Pancreas (tissue), 10 donors: ENCODE results near the gene COL21A1. TPM values are rescaled to one million over a fixed set of nuclear protein-coding genes. Genes with fewer than 3 reads are reported as not detected.

ENCODE experiments used
- ATAC-seq, 4 donors: fragments of 200-7000 bp; cut with Tn5 transposase; one replicate each; pipeline versions ENCODE4 v1.8.0 to v1.9.1; 2020; ENCODE audit warnings: mild to moderate bottlenecking in 4 of 4, moderate library complexity in 4 of 4
- DNase-seq, 6 donors: peaks; one replicate each; pipeline ENCODE4 v3.0.0-alpha.2; 2020
- FAIRE-seq: peaks from 2 replicates; lab custom pipeline; 2012; peaks lifted over from hg19 to GRCh38; lab: Jason Lieb, UNC
- H3K27ac ChIP-seq, 4 donors: fragments of 200-600 bp; sonication (generic); 1 replicate in 3 of 4; 2 replicates in 1 of 4; pipeline versions ENCODE4 v1.5.0 to v1.8.0; 2020
- H3K27me3 ChIP-seq, 4 donors: fragments of 200-600 bp; one replicate each; pipeline ENCODE4 v1.8.0; 2021
- H3K36me3 ChIP-seq, 3 donors: fragments of 200-600 bp; sonication (generic) in 1 of 3; one replicate each; pipeline versions ENCODE4 v1.5.0 to v1.8.0; 2020 to 2021
- H3K4me1 ChIP-seq, 3 donors: fragments of 200-600 bp; one replicate each; pipeline ENCODE4 v1.8.0; 2021
- H3K4me3 ChIP-seq, 4 donors: fragments of 200-600 bp; sonication (generic) in 2 of 4; one replicate each; pipeline versions ENCODE4 v1.5.0 to v1.8.0; 2020 to 2021
- H3K9me3 ChIP-seq, 4 donors: fragments of 200-600 bp; one replicate each; pipeline ENCODE4 v1.8.0; 2021
- CTCF ChIP-seq, 4 donors: fragments of 200-600 bp; sonication (generic) in 3 of 4; IDR thresholded peaks; one replicate each; pipeline versions ENCODE4 v1.5.0 to v1.8.0; 2021; ENCODE audit warnings: antibody characterized with exemption in 4 of 4
- WGBS, 2 donors: extraction: QIAGEN DNeasy Blood & Tissue Kit; methylation state at CpG; one replicate each; pipeline ENCODE4 v1.1.7; 2013; 5-methylcytosine and 5-hydroxymethylcytosine counted together
- intact Hi-C, 3 donors: fragments of 100-400 bp; cut with DNase I; formaldehyde crosslinking; loops; one replicate each; pipeline versions ENCODE4 v1.11.1 to v1.14.2; 2022
- polyA plus RNA-seq, 2 donors: library from polyadenylated mRNA; stranded (reverse); fragments of 200-250 nt; gene quantifications; one replicate each; pipeline ENCODE4 v1.2.3, GENCODE V29; 2013
- total RNA-seq, 6 donors: library from RNA; stranded (reverse); fragmentation: NEBNext Ultra II Directional in 4 of 6; extraction: Animal tissue kit (Norgen Biotek cat#: 25700) in 4 of 6; gene quantifications; one replicate each; pipeline versions ENCODE4 v1.2.1 to v1.2.4, GENCODE V29; 2021 to 2023
- donor health status: healthy with polysubstance abuse.
- donor health status: DM: no; HTN: no; CAD: no; lungs with moderate emphysema.
- donor health status: DM: no; HTN: no; CAD: no.
- donor health status: control.
- donor health status: control.
- donor health status: Bipolar disorder and iron deficiency.
- donor health status: DM: yes; HTN: yes; CAD: no.
- donor health status: DM: no; HTN: no; CAD: no.
- donor health status: DM: no; HTN: no; CAD: no.
- donor health status: DM: yes; HTN: yes; CAD: no.

COL21A1 gene
- total and polyA plus RNA-seq, 8 donors, result 0.28 to 1.8 (median 0.60) TPM

- Histone ChIP-seq H3K27me3 (no peaks in the 10 kb centered on the region), H3K27ac (no peak overlapping the region), H3K36me3 (no peaks in the 10 kb centered on the region), H3K4me1 (no peaks in the 10 kb centered on the region), H3K4me3 (no peak overlapping the region), H3K9me3 (no peaks in the 10 kb centered on the region)
- no peak for TF ChIP-seq CTCF (IDR thresholded peaks at IDR 0.05)
- DNase-seq (no peak), FAIRE-seq (no peak), ATAC-seq (no peak)
- WGBS, 2 donors, result 65 to 69% methylated on average over 3 of the region's 3 CpGs
- intact Hi-C loops, result no loop called here
These were observed 196.7 kb downstream of the COL21A1 start for GRCh38 chr6:56050530-56051201.

DNA sequence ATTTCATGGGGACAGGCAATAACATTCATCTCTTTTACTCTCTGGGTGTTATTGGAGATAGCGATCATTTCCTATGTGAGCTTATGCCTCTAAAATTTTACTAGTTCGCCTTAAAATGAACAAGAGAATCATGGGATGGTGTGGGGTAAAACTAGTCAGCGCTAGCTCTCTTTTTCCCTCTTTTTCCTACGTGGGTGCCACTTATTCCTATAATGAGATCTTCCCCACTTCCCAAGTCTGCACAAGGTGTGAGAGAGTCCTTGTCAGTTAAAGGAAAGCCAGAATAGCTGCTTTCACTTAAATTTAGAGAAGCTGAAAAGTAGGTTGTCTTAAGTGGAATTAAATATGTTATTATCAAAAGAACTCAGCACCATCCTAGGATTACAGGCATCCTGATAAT, 198.8 kb downstream of the COL21A1 start:
- H3K9me3 ChIP-seq, result no peaks in the 10 kb centered on the region
- no peaks in the 10 kb centered on the region for H3K4me1 ChIP-seq
- no peaks in the 10 kb centered on the region for H3K27me3 ChIP-seq
- WGBS, 2 donors, result 76 to 84% methylated on average over 4 of the region's 4 CpGs
- FAIRE-seq, result no peak
- H3K27ac ChIP-seq, result no peak overlapping the region
- no peak for ATAC-seq
- H3K4me3 ChIP-seq, result no peak overlapping the region
- no peaks in the 10 kb centered on the region for H3K36me3 ChIP-seq
- intact Hi-C loops, result no loop called here
- no peak for DNase-seq
- no peak for TF ChIP-seq CTCF (IDR thresholded peaks at IDR 0.05)

GRCh38 chr6:56047931-56048540, 199.3 kb downstream of the COL21A1 start:
- no peak for DNase-seq
- no peaks in the 10 kb centered on the region for H3K4me1 ChIP-seq
- no peak for TF ChIP-seq CTCF (IDR thresholded peaks at IDR 0.05)
- FAIRE-seq, result no peak
- no peak overlapping the region for H3K27ac ChIP-seq
- no peak for ATAC-seq
- H3K9me3 ChIP-seq, result no peaks in the 10 kb centered on the region
- no peaks in the 10 kb centered on the region for H3K36me3 ChIP-seq
- WGBS, 2 donors, result 62 to 70% methylated on average over 2 of the region's 2 CpGs
- no peak overlapping the region for H3K4me3 ChIP-seq
- H3K27me3 ChIP-seq, result no peaks in the 10 kb centered on the region
- intact Hi-C loops, result no loop called here

GRCh38 chr6:56046576-56046975, 200.8 kb downstream of the COL21A1 start:
- no peak overlapping the region for H3K27ac ChIP-seq
- intact Hi-C loops, result no loop called here
- FAIRE-seq, result no peak
- H3K4me3 ChIP-seq, result no peak overlapping the region
- no peaks in the 10 kb centered on the region for H3K9me3 ChIP-seq
- 61 to 73% methylated on average over 7 of the region's 7 CpGs for WGBS, 2 donors
- no peak for TF ChIP-seq CTCF (IDR thresholded peaks at IDR 0.05)
- H3K4me1 ChIP-seq, result no peaks in the 10 kb centered on the region
- no peaks in the 10 kb centered on the region for H3K36me3 ChIP-seq
- DNase-seq, result peak in 2 of 6 donors; percentile 16 to 33
- peak in 2 of 4 donors; percentile 30 to 31 for ATAC-seq
- H3K27me3 ChIP-seq, result no peaks in the 10 kb centered on the region

- no peaks in the 10 kb centered on the region for H3K27me3 ChIP-seq
- no peak overlapping the region for H3K4me3 ChIP-seq
- FAIRE-seq, result no peak
- no peak for TF ChIP-seq CTCF (IDR thresholded peaks at IDR 0.05)
- H3K36me3 ChIP-seq, result no peaks in the 10 kb centered on the region
- H3K27ac ChIP-seq, result no peak overlapping the region
- H3K9me3 ChIP-seq, result no peaks in the 10 kb centered on the region
- WGBS, 2 donors, result 58 to 77% methylated on average over 4 of the region's 4 CpGs
- intact Hi-C loops, result no loop called here
- no peak for ATAC-seq
- DNase-seq, result no peak
- no peaks in the 10 kb centered on the region for H3K4me1 ChIP-seq
These were observed 203.6 kb downstream of the COL21A1 start for GRCh38 chr6:56043761-56044160.
